Lower lobe of right lung (tissue), 2 donors: Measurements from ENCODE around the gene FGGY. TPM values are rescaled to one million over a fixed set of nuclear protein-coding genes. Genes with fewer than 3 reads are reported as not detected.

ENCODE experiments used
- ATAC-seq, 2 donors: fragments of 200-7000 bp; cut with Tn5 transposase; one replicate each; pipeline ENCODE4 v1.9.1; 2020 to 2022; ENCODE audit warnings: mild to moderate bottlenecking in 2 of 2, moderate library complexity in 2 of 2
- DNase-seq: peaks from one replicate; pipeline ENCODE4 v3.0.0-alpha.2; 2020
- H3K27ac ChIP-seq: fragments of 200-600 bp; one replicate; pipeline ENCODE4 v1.8.0; 2022
- H3K27me3 ChIP-seq: fragments of 200-600 bp; one replicate; pipeline ENCODE4 v1.8.0; 2022; ENCODE audit warnings: low read depth
- H3K36me3 ChIP-seq: fragments of 200-600 bp; one replicate; pipeline ENCODE4 v1.8.0; 2022; ENCODE audit warnings: mild to moderate bottlenecking
- H3K4me1 ChIP-seq: fragments of 200-600 bp; one replicate; pipeline ENCODE4 v1.8.0; 2022
- H3K4me3 ChIP-seq: fragments of 200-600 bp; one replicate; pipeline ENCODE4 v1.8.0; 2022; ENCODE audit warnings: mild to moderate bottlenecking
- H3K9me3 ChIP-seq: fragments of 200-600 bp; one replicate; pipeline ENCODE4 v1.8.0; 2022
- intact Hi-C: fragments of 100-400 bp; cut with DNase I; formaldehyde crosslinking; loops from one replicate; pipeline ENCODE4 v1.11.0; 2022
- total RNA-seq: library from RNA; stranded (reverse); fragmentation: NEBNext Ultra II Directional; extraction: Animal tissue kit (Norgen Biotek cat#: 25700); gene quantifications from one replicate; pipeline ENCODE4 v1.2.1, GENCODE V29; 2021
- TF ChIP-seq, protein P1 (sequence below): fragments of 200-600 bp; IDR thresholded peaks from one replicate; pipeline ENCODE4 v1.8.0; 2022; ENCODE audit warnings: antibody characterized with exemption, mild to moderate bottlenecking
- donor health status: DM: no; HTN: yes; CAD: no; lungs with severe emphysema.

The FGGY gene
- total RNA-seq, 1 donor from 2014 or later, result 31.4 TPM

DNA sequence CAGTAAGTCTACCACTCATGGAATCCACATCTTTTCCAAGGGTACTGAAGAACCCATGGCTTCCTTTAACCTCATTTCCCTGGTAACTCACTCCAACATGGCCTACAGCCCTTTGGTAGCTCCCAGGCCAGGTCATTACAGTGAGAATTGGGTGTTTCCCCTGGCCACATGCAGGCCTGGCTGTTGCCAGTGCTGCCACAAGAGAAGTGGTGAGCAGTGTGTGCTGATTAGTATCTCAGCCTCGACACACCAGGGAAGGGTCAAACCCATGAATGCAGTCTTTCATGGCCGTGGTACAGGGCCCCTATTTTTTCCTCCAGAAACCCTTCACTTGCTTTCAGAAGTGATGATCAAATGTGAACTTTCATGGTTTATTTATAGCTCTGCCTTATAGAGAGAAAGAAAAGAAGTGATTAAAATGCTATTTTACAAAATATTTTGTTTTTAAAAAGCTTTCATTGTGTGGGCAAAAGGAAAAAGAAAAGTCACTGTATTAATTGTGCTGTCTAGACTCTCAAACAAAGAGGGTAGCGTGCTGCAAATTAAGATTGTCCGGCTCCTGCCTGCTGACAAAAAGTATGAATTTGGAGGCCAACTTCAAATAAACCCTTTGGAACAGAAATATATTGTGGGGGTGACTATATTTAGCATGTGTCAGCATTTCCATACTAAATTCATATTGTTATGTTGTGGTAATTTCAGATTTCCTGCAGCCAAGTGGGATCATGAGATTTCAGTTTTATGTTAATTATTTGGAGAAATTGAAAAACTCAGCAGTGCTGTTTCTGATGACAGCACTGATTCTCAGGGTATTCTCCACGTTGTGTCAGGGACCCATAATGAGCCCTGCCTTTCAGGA, 455.9 kb downstream of the FGGY start:
- H3K36me3 ChIP-seq, result no peaks in the 10 kb centered on the region
- no peaks in the 10 kb centered on the region for H3K27me3 ChIP-seq
- H3K4me1 ChIP-seq, result peaks cover 23% of the 10 kb centered on the region
- H3K4me3 ChIP-seq, result no peak overlapping the region
- DNase-seq, result no peak
- no peaks in the 10 kb centered on the region for H3K9me3 ChIP-seq
- intact Hi-C loops, result no loop called here
- TF ChIP-seq, protein P1, sequence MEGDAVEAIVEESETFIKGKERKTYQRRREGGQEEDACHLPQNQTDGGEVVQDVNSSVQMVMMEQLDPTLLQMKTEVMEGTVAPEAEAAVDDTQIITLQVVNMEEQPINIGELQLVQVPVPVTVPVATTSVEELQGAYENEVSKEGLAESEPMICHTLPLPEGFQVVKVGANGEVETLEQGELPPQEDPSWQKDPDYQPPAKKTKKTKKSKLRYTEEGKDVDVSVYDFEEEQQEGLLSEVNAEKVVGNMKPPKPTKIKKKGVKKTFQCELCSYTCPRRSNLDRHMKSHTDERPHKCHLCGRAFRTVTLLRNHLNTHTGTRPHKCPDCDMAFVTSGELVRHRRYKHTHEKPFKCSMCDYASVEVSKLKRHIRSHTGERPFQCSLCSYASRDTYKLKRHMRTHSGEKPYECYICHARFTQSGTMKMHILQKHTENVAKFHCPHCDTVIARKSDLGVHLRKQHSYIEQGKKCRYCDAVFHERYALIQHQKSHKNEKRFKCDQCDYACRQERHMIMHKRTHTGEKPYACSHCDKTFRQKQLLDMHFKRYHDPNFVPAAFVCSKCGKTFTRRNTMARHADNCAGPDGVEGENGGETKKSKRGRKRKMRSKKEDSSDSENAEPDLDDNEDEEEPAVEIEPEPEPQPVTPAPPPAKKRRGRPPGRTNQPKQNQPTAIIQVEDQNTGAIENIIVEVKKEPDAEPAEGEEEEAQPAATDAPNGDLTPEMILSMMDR, result no peak
- no peak for ATAC-seq
- no peak overlapping the region for H3K27ac ChIP-seq

DNA sequence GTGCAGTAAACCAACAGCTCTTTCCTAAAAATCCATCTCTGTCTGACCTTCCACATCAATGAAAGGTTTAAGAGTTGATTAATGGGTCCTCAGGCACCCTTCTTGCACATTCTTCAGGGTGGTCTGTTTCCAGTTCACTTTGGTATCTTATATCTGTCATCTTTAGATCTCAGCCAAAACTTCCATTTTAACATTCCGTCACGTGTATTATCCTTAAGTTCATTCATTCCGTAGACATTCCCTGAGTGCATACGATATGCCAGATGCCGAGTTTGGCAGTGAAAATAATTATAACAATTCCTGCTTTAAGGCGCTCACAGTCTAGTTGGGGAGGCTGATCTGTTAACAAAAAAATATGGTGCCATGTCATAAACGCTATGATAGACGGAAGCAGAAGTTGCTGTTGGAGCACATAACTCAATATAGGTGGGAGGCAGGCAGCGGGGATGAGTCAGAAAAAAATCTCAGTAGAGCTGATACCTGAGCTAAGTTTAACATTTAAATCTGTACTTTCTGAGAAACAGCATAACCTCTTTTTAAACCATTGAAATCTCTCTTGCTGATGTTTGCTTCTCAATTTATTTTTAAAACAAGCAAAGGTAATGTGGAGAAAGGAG, 458.3 kb downstream of the FGGY start:
- Histone ChIP-seq H3K27ac (no peak overlapping the region), H3K27me3 (no peaks in the 10 kb centered on the region), H3K36me3 (no peaks in the 10 kb centered on the region), H3K9me3 (no peaks in the 10 kb centered on the region), H3K4me1 (peaks cover 25% of the 10 kb centered on the region), H3K4me3 (no peak overlapping the region)
- TF ChIP-seq, protein P1, result no peak
- DNase-seq (no peak), ATAC-seq (no peak)
- intact Hi-C loops, result no loop called here

GRCh38 chr1:59757197-59757747, 460.4 kb downstream of the FGGY start:
- Histone ChIP-seq H3K4me1 (peaks cover 15% of the 10 kb centered on the region), H3K27ac (peak overlapping the region; percentile 8), H3K9me3 (no peaks in the 10 kb centered on the region), H3K36me3 (no peaks in the 10 kb centered on the region), H3K27me3 (no peaks in the 10 kb centered on the region), H3K4me3 (no peak overlapping the region)
- TF ChIP-seq, protein P1, result no peak
- DNase-seq (no peak), ATAC-seq (peak; percentile 71 to 72)
- intact Hi-C loops, result no loop called here

DNA sequence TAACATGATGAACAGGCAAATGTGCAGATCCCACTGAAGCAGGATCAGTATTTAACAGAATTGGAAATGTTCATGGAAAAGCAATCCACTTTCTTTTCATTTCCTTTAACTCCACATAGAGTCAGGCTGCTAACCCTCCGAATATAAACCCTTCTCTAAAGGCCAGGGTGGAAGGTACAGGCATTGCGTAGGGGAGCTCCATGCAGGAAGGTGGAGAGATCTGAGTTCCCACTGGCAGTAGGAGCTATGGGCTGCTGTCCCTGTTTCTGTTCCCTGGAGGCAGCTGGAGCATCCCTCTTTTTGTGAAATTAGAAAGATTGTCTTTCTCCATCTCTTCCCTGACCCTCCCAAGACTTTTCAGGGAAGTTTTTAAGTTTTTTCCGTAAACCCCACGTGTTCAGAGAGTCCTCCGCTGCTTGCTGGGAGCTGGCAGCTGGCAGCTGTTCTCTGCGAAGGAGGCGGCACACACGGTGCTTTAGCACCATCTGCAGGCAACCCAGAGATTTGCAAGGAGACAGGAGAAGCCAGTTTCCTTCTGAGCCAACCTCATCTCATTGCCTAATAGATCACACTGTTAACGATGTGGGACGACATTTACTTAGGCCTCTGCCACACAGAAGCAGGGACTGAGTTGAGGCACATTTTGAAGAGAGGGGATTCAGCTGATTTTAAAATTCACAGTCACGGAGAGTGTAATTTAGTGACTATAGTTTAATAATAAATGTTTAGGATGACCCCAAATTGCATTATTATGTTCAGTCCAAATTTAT, 462.4 kb downstream of the FGGY start:
- no peaks in the 10 kb centered on the region for H3K27me3 ChIP-seq
- no peaks in the 10 kb centered on the region for H3K9me3 ChIP-seq
- DNase-seq (peak; percentile 81), ATAC-seq (peak; percentile 93 to 95)
- peaks cover 15% of the 10 kb centered on the region for H3K4me1 ChIP-seq
- TF ChIP-seq, protein P1, result peak; percentile 96
- peak overlapping the region; percentile 23 for H3K4me3 ChIP-seq
- H3K36me3 ChIP-seq, result no peaks in the 10 kb centered on the region
- peak overlapping the region; percentile 50 for H3K27ac ChIP-seq
- intact Hi-C loops, result no loop called here

DNA sequence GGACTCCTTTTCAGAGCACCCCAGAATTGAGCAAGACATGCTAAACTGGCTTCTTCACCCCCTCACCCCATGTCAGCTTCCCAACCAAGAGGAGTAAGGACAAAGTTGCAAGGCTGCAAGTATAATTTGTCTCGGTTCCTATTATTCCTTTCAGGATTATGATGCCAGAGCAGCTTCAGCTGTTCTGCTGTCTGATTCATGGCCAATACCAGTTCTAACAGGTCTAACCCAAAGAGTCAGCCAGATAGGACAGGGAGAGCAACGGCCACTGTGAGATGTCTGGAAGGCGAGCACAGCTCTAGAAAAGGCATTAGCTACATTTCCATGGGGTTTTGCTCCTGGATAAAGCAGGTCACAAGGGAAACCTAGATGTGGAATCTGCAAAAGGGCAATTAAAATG, 464.5 kb downstream of the FGGY start:
- no peak for ATAC-seq

More for the DNA sequence above, 464.5 kb downstream of the FGGY start:
- no peak for DNase-seq
- peaks cover 10% of the 10 kb centered on the region for H3K4me1 ChIP-seq
- no peak overlapping the region for H3K4me3 ChIP-seq
- TF ChIP-seq, protein P1, result no peak
- H3K27me3 ChIP-seq, result no peaks in the 10 kb centered on the region
- H3K27ac ChIP-seq, result no peak overlapping the region
- H3K9me3 ChIP-seq, result no peaks in the 10 kb centered on the region
- no peaks in the 10 kb centered on the region for H3K36me3 ChIP-seq
- intact Hi-C loops, result no loop called here
